HEK293 (cell line): ENCODE results near the gene SLC25A13.

Experiments used
- CTCF ChIA-PET: fragments of 350-600 bp; formaldehyde crosslinking; extraction: SDS; loops from one replicate; lab custom pipeline; 2021; ENCODE audit warnings: antibody characterized with exemption; lab: Yijun Ruan, JAX
- POLR2A ChIA-PET: fragments of 300-600 bp; formaldehyde crosslinking; extraction: SDS; loops from one replicate; lab custom pipeline; 2020; ENCODE audit warnings: antibody characterized with exemption, inconsistent platforms; lab: Yijun Ruan, JAX
- H3K27ac ChIP-seq: fragments of 200-500 bp; sonication (Bioruptor generic); 2 replicates; pipeline ENCODE4 v1.5.1; 2014; ENCODE audit warnings: low read depth, low read length, control low read depth, inconsistent platforms; ENCODE audit errors: extremely low read depth
- H3K36me3 ChIP-seq, 2 experiments: fragments of 200-500 bp in 1 of 2; sonication (Bioruptor generic) in 1 of 2; 1 replicate in 1 of 2; 2 replicates in 1 of 2; pipeline ENCODE4 v1.5.1; 2014 to 2017; ENCODE audit warnings: inconsistent platforms in 2 of 2, low read length in 2 of 2; ENCODE audit not compliant: control insufficient read depth in 2 of 2, insufficient read depth in 1 of 2
- H3K4me1 ChIP-seq: fragments of 200-500 bp; sonication (Bioruptor generic); 2 replicates; pipeline ENCODE4 v1.5.1; 2014; ENCODE audit warnings: mild to moderate bottlenecking, low read length, inconsistent platforms; ENCODE audit not compliant: control insufficient read depth, insufficient read depth
- H3K4me3 ChIP-seq: 2 replicates; pipeline ENCODE4 v1.5.1; 2011; ENCODE audit warnings: low read depth, mild to moderate bottlenecking, control low read depth, low read length, moderate library complexity
- H3K9me3 ChIP-seq: fragments of 200-500 bp; sonication (Bioruptor generic); 2 replicates; pipeline ENCODE4 v1.5.1; 2014; ENCODE audit warnings: low read depth, low read length, inconsistent platforms; ENCODE audit not compliant: control insufficient read depth, insufficient read depth
- GFI1B ChIP-seq: fragments of 450-650 bp; formaldehyde crosslinking; IDR thresholded peaks from 2 replicates; pipeline ENCODE4 v1.5.1; 2016; ENCODE audit warnings: missing biosample characterization, missing genetic modification characterization
- GLI2 ChIP-seq: fragments of 450-650 bp; formaldehyde crosslinking; IDR thresholded peaks from 2 replicates; pipeline ENCODE4; 2017; ENCODE audit warnings: missing biosample characterization, missing genetic modification characterization, low read depth, borderline replicate concordance
- KLF9 ChIP-seq: fragments of 450-650 bp; formaldehyde crosslinking; IDR thresholded peaks from 2 replicates; pipeline ENCODE4 v1.5.1; 2016; ENCODE audit warnings: missing biosample characterization, missing genetic modification characterization, low read depth
- ZNF223 ChIP-seq: fragments of 450-650 bp; formaldehyde crosslinking; IDR thresholded peaks from 2 replicates; pipeline ENCODE4 v1.5.1; 2016; ENCODE audit warnings: missing biosample characterization, missing genetic modification characterization
- ZNF311 ChIP-seq: fragments of 450-650 bp; formaldehyde crosslinking; IDR thresholded peaks from 2 replicates; pipeline ENCODE4 v1.5.1; 2017; ENCODE audit warnings: missing biosample characterization, missing genetic modification characterization, borderline replicate concordance
- ZNF416 ChIP-seq: fragments of 450-650 bp; formaldehyde crosslinking; IDR thresholded peaks from 2 replicates; pipeline ENCODE4 v1.5.1; 2016; ENCODE audit warnings: missing biosample characterization, missing genetic modification characterization
- ZNF423 ChIP-seq: fragments of 450-650 bp; formaldehyde crosslinking; IDR thresholded peaks from 2 replicates; pipeline ENCODE4 v1.5.1; 2016; ENCODE audit warnings: missing biosample characterization, missing genetic modification characterization
- ZNF48 ChIP-seq: fragments of 450-650 bp; formaldehyde crosslinking; IDR thresholded peaks from 2 replicates; pipeline ENCODE4 v1.5.1; 2016; ENCODE audit warnings: missing biosample characterization, missing genetic modification characterization
- ZNF544 ChIP-seq: fragments of 450-650 bp; formaldehyde crosslinking; IDR thresholded peaks from 2 replicates; pipeline ENCODE4 v1.5.0; 2017; ENCODE audit warnings: missing biosample characterization, missing genetic modification characterization
- ZNF626 ChIP-seq: fragments of 450-650 bp; sonication (Bioruptor Pico); formaldehyde crosslinking; IDR thresholded peaks from 2 replicates; pipeline ENCODE4 v1.5.1; 2018; ENCODE audit warnings: missing biosample characterization, missing genetic modification characterization, inconsistent platforms
- ZNF639 ChIP-seq: fragments of 450-650 bp; formaldehyde crosslinking; IDR thresholded peaks from 2 replicates; pipeline ENCODE4 v1.5.1; 2016; ENCODE audit warnings: missing biosample characterization, missing genetic modification characterization
- ZNF701 ChIP-seq: fragments of 450-650 bp; formaldehyde crosslinking; IDR thresholded peaks from 2 replicates; pipeline ENCODE4 v1.5.1; 2016; ENCODE audit warnings: missing biosample characterization, missing genetic modification characterization
- ZNF777 ChIP-seq: fragments of 450-650 bp; formaldehyde crosslinking; IDR thresholded peaks from 2 replicates; pipeline ENCODE4 v1.5.1; 2017; ENCODE audit warnings: missing biosample characterization, missing genetic modification characterization, borderline replicate concordance
- ZNF843 ChIP-seq: fragments of 450-650 bp; formaldehyde crosslinking; IDR thresholded peaks from 2 replicates; pipeline ENCODE4 v1.5.1; 2016; ENCODE audit warnings: missing biosample characterization, missing genetic modification characterization
- TF ChIP-seq, protein P1 (sequence below): fragments of 450-650 bp; formaldehyde crosslinking; IDR thresholded peaks from 2 replicates; pipeline ENCODE4 v1.5.1; 2016; ENCODE audit warnings: missing biosample characterization, missing genetic modification characterization, borderline replicate concordance
- TF ChIP-seq, protein P2 (sequence below): fragments of 450-650 bp; formaldehyde crosslinking; IDR thresholded peaks from 2 replicates; pipeline ENCODE4 v1.5.1; 2016; ENCODE audit warnings: missing biosample characterization, missing genetic modification characterization
- TF ChIP-seq, protein P3 (sequence below): fragments of 450-650 bp; formaldehyde crosslinking; IDR thresholded peaks from 2 replicates; pipeline ENCODE4 v1.5.1; 2017; ENCODE audit warnings: missing biosample characterization, missing genetic modification characterization
- TF ChIP-seq, protein P4 (sequence below): fragments of 450-650 bp; formaldehyde crosslinking; IDR thresholded peaks from 2 replicates; pipeline ENCODE4 v1.5.1; 2016; ENCODE audit warnings: missing biosample characterization, missing genetic modification characterization, low read depth

SLC25A13 gene

DNA sequence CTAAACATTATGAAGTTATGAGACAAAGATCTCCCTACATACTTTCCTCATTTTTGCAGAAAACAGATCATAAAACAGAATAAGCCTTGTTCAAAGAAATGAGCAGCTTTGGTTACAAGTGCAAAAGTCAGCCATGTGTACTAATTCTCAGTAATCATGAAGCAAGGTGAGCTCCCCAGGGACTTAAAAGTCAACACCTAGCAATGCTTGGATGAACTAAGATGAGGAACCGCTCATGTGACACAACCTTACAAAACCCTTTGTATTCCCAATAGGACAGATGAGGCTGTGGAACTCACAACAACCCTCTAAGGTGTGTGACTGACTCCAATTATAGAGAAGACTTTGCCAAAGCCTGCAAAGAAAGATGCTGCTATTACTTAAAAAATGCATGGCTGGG is 154.5 kb downstream of the SLC25A13 start:
- Histone ChIP-seq H3K4me1 (no peaks in the 10 kb centered on the region), H3K4me3 (no peak overlapping the region), H3K36me3 (peaks cover 0 to 15% of the 10 kb centered on the region in 2 experiments; a peak in 1 of 3 replicates), H3K9me3 (no peaks in the 10 kb centered on the region), H3K27ac (no peak overlapping the region)
- ChIA-PET POLR2A (no interaction called here), CTCF (no interaction called here)
- TF ChIP-seq ZNF223 (tag by site-specific recombination) (no peak), GLI2 (no peak), ZNF416 (no peak), ZNF626 (tag by site-specific recombination) (no peak), ZNF777 (tag by site-specific recombination) (no peak), ZNF701 (no peak), GFI1B (tag by site-specific recombination) (no peak), ZNF311 (tag by site-specific recombination) (no peak), ZNF48 (tag by site-specific recombination) (no peak)
- TF ChIP-seq, protein P1, sequence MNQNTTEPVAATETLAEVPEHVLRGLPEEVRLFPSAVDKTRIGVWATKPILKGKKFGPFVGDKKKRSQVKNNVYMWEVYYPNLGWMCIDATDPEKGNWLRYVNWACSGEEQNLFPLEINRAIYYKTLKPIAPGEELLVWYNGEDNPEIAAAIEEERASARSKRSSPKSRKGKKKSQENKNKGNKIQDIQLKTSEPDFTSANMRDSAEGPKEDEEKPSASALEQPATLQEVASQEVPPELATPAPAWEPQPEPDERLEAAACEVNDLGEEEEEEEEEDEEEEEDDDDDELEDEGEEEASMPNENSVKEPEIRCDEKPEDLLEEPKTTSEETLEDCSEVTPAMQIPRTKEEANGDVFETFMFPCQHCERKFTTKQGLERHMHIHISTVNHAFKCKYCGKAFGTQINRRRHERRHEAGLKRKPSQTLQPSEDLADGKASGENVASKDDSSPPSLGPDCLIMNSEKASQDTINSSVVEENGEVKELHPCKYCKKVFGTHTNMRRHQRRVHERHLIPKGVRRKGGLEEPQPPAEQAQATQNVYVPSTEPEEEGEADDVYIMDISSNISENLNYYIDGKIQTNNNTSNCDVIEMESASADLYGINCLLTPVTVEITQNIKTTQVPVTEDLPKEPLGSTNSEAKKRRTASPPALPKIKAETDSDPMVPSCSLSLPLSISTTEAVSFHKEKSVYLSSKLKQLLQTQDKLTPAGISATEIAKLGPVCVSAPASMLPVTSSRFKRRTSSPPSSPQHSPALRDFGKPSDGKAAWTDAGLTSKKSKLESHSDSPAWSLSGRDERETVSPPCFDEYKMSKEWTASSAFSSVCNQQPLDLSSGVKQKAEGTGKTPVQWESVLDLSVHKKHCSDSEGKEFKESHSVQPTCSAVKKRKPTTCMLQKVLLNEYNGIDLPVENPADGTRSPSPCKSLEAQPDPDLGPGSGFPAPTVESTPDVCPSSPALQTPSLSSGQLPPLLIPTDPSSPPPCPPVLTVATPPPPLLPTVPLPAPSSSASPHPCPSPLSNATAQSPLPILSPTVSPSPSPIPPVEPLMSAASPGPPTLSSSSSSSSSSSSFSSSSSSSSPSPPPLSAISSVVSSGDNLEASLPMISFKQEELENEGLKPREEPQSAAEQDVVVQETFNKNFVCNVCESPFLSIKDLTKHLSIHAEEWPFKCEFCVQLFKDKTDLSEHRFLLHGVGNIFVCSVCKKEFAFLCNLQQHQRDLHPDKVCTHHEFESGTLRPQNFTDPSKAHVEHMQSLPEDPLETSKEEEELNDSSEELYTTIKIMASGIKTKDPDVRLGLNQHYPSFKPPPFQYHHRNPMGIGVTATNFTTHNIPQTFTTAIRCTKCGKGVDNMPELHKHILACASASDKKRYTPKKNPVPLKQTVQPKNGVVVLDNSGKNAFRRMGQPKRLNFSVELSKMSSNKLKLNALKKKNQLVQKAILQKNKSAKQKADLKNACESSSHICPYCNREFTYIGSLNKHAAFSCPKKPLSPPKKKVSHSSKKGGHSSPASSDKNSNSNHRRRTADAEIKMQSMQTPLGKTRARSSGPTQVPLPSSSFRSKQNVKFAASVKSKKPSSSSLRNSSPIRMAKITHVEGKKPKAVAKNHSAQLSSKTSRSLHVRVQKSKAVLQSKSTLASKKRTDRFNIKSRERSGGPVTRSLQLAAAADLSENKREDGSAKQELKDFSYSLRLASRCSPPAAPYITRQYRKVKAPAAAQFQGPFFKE (tag by site-specific recombination), result no peak
- TF ChIP-seq, protein P2, sequence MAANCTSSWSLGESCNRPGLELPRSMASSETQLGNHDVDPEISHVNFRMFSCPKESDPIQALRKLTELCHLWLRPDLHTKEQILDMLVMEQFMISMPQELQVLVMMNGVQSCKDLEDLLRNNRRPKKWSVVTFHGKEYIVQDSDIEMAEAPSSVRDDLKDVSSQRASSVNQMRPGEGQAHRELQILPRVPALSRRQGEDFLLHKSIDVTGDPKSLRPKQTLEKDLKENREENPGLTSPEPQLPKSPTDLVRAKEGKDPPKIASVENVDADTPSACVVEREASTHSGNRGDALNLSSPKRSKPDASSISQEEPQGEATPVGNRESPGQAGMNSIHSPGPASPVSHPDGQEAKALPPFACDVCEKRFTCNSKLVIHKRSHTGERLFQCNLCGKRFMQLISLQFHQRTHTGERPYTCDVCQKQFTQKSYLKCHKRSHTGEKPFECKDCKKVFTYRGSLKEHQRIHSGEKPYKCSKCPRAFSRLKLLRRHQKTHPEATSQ, result no peak
- TF ChIP-seq, all 188 proteins: peak for 0

GRCh38 chr7:96161897-96162296 is 160.0 kb downstream of the SLC25A13 start:
- POLR2A ChIA-PET, result no interaction called here
- Histone ChIP-seq H3K27ac (no peak overlapping the region), H3K36me3 (peaks cover 0 to 3% of the 10 kb centered on the region in 2 experiments; a peak in 1 of 3 replicates), H3K4me3 (no peak overlapping the region), H3K9me3 (no peaks in the 10 kb centered on the region), H3K4me1 (no peaks in the 10 kb centered on the region)
- CTCF ChIA-PET, result no interaction called here
- no peak for TF ChIP-seq ZNF843 (tag by site-specific recombination)
- TF ChIP-seq, protein P3, sequence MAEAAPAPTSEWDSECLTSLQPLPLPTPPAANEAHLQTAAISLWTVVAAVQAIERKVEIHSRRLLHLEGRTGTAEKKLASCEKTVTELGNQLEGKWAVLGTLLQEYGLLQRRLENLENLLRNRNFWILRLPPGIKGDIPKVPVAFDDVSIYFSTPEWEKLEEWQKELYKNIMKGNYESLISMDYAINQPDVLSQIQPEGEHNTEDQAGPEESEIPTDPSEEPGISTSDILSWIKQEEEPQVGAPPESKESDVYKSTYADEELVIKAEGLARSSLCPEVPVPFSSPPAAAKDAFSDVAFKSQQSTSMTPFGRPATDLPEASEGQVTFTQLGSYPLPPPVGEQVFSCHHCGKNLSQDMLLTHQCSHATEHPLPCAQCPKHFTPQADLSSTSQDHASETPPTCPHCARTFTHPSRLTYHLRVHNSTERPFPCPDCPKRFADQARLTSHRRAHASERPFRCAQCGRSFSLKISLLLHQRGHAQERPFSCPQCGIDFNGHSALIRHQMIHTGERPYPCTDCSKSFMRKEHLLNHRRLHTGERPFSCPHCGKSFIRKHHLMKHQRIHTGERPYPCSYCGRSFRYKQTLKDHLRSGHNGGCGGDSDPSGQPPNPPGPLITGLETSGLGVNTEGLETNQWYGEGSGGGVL (tag by site-specific recombination), result no peak
- TF ChIP-seq ZNF544 (tag by site-specific recombination), result no peak
- no peak for TF ChIP-seq ZNF423 (tag by site-specific recombination)
- TF ChIP-seq ZNF639, result no peak
- TF ChIP-seq, protein P4, sequence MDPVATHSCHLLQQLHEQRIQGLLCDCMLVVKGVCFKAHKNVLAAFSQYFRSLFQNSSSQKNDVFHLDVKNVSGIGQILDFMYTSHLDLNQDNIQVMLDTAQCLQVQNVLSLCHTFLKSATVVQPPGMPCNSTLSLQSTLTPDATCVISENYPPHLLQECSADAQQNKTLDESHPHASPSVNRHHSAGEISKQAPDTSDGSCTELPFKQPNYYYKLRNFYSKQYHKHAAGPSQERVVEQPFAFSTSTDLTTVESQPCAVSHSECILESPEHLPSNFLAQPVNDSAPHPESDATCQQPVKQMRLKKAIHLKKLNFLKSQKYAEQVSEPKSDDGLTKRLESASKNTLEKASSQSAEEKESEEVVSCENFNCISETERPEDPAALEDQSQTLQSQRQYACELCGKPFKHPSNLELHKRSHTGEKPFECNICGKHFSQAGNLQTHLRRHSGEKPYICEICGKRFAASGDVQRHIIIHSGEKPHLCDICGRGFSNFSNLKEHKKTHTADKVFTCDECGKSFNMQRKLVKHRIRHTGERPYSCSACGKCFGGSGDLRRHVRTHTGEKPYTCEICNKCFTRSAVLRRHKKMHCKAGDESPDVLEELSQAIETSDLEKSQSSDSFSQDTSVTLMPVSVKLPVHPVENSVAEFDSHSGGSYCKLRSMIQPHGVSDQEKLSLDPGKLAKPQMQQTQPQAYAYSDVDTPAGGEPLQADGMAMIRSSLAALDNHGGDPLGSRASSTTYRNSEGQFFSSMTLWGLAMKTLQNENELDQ (tag by site-specific recombination), result no peak
- no peak for TF ChIP-seq KLF9 (tag by site-specific recombination)
